Measurements from ENCODE around the gene ANKRD28.
A peak's percentile ranks its signal among the peaks of the same experiment; 100 is the strongest.
"Not testable (repeated sequence)": the region's sequence is repeated elsewhere in the genome, so short reads cannot be mapped to it uniquely, and the experiment has no call there.

ANKRD28 gene

DNA sequence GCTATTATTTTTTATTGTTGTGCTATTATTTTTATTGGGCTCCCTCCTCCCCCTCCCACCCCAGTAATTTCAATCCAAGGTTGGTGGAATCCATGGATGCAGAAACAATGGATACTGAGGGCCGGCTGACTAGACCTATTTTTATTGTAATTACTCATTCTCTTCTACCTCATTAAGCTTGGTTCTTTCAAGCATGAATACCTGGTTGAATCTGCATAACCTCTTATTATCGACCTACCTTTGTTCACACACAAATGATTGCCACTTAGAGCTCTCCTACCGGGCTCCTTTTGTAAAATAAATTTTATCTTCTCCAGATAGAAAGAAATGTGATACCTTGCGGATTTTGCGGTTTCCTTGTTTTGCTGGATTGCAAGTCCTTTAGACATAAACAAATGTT is 164.6 kb downstream of the ANKRD28 start:
- DNase-seq = no peak

DNA sequence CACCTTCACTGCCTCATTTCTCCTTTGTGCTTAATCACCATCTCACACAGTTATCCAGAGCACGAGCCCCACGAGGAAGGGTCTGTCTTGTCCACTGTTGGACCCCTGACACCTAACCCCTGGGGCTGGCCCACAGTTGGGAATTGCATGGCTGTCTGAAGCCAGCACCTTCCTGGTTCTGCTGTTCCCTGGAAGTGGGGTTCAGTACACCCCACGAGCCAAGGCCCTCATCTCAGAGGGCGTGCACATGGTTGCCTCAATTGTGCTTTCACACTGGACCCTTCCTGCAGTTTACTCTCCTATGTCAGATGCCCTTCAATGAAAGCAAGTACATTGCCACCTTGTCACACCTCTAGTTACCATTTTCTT is 165.6 kb downstream of the ANKRD28 start:
- DNase-seq = no peak

DNA sequence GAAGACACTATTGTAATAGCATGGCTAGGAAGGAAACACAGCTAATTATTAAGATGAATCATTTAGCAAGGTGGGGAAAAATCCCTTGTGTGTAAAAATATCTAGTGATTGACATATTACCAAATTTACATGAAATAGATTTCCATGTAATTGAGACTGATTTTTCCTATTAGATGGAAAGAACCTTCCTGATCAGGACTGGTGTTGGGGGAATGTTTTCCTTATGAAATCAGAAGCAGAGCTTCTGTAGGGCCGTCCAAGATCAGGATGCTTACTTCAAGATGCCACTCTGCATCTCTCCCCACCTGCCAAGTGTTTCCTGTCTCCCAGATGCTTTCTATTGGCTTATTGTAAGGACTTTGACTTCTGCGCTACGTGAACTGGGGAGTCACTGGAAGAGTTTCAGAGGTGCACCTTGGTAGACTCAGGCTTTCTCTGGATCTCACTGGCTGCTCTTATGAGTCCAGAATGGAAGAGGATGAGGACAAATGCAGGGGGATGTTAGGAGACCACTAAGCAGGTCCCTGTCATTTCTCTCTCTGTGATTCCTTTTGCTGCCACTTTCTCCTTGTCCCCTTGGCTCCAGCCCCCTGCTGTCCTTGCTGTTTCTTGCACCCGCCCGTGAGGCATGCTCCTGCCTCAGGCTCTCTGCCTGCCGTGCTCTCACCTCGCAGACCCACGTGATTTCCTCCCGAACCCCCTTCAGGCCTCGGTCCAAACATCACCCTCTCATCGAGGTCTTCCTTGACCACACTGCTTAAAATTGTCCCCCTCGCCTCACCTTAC is 166.2 kb downstream of the ANKRD28 start:
- no peak for DNase-seq

DNA sequence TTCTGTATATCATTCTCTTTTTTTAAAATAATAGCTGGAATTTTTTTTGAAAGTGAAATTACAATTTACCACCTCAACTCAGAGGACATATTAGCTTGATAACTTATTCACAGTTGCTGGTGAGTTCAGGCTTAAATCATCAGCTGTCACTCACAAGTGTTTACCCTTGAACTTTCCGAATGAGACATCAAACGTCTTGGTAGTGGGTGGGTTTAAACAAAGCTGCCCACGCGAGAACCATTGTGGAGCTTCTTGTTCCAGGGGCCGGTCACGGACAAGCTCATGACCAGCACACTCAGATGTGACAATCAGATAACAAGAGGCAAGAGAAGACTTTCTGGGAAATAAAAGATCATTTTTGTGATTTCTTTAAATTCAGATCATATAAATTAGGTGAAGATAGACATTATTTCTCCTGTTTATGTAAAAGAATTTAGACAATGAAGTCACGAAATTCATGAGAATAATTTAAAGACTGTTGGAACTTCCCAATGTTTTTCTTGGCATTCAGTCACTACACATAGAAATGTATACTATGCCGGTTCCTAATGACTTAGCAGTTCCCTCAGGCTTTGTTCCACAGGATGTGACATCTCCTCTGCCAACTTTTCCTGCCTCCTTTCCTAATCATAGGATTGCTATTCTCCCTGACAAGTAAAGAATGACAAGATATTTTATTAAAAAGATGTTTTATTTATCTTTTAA is 167.0 kb downstream of the ANKRD28 start:
- DNase-seq = no peak

DNA sequence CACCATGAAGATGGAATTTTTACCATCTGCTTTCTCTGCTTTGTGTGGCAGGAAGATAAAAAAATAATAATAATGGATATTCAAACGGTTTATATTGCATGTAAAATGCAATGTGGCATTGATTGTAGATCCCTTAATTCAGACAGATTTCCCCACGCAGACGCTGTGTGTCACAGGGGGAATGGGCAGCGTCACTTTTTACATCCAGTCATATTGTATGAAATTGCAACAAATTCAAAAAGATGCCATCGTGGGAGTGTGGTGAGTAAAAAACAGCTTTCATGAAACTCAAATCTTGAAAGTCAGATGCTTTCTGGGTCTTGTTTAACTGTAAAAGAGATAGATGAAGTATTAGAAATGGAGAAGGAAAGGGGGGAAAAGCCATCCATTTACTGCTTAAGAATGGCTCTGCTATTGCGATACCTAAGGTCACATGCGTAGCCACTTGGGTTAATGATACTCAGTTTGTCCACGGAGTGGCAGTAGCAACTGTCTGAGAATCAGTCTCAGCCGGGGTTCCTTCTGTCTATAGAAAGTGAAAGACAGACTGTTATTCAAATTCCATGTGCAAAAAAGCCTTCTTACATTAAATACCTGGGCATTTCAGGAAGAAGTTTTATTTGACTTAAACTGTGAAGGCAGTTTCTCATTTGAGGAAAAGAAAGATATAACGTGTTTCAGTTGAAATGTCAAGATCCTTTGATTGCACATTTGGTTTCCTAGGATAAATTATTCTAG is 167.8 kb downstream of the ANKRD28 start:
- DNase-seq = peak; percentile 73 to 87

DNA sequence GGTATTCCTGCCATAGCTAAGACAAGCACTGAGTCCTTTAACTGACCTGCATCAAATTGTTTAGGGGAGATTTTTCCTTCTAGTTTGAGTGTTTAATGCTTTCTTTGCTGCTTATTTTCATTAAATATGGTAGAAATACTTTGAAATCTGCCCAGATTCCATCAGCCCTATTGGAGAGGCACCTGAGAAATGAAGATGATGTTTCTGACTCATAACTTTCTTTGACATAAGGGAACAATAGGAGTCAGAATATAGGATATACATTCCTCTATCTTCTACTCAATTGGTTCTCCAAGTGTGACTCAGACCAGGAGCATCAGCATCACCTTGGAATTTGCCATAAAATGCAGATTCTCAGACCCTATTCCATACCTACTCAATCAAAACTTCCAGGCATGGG is 168.8 kb downstream of the ANKRD28 start:
- DNase-seq = no peak

DNA sequence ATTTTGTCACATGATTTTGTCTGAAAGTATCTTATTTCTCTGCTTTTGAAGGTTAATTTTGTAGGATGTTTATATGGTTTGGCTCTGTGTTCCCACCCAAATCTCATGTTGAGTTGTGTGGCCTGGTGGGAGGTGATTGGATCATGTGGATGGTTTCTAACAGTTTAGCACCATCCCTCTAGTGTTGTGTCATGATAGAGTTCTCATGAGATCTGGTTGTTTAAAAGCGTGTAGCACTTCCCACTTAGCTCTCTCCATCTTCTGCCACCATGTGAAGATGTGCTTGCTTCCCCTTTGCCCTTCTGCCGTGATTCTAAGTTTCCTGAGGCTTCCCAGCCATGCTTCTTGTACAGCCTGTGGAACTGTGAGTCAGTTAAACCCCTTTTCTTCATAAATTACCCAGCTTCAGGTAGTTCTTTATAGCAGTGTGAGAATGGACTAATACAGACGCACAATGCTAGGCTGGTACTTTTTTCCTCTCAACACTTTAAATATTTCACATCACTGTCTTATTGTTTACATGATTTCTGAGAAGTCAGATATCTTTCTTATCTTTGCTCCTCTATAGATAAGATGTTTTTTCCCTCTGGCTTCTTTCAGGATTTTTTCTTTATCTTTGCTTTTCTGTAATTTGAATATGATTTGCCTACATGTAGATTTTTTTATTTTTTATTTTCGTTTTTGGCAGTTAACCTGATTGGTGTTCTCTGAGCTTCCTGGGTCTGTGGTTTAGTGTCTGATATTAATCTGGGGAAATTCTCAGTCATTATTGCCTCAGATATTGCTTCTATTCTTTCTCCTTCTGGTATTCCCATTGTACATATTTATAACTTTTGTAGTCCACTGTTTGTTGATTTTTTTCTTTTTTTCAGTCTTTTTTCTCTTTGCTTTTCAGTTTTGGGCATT is 174.0 kb downstream of the ANKRD28 start:
- no peak for DNase-seq

DNA sequence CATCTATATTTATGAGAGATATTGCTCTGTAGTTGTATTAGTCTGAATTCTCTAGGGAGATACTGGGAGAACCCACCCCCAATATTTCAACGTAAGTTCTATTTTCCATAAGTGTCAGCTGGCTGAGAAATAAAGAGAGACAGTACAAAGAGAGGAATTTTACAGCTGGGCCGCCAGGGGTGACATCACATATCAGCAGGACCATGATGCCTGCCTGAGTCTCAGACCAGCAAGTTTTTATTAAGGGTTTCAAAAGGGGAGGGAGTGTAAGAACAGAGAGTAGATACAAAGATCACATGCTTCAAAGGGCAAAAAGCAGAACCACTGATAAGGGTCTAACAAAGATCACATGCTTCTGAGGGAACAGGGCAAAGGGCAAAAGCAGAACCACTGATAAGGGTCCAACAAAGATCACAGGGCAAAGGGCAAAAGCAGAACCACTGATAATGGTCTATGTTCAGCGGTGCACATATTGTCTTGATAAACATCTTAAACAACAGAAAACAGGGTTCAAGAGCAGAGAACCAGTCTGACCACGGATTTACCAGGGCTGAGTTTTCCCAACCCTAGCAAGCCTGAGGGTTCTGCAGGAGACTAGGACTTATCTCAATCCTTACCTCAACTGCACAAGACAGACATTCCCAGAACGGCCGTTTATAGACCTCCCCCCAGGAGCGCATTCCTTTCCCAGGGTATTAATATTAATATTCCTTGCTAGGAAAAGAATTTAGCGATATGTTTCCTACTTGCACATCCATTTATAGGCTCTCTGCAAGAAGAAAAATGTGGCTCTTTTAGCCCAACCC is 177.9 kb downstream of the ANKRD28 start:
- DNase-seq = not testable (repeated sequence)

Measured in AML-193 (cell line).